Lung (tissue), 12 donors: ENCODE data around the gene REC8. TPM values are rescaled to one million over a fixed set of nuclear protein-coding genes. Genes with fewer than 3 reads are reported as not detected.

ENCODE experiments used
- ATAC-seq: fragments of 200-7000 bp; cut with Tn5 transposase; one replicate; pipeline ENCODE4 v1.9.1; 2020; ENCODE audit warnings: moderate number of reproducible peaks; ENCODE audit not compliant: insufficient read depth, low FRiP score
- DNase-seq, 3 donors: peaks; one replicate each; pipeline ENCODE4 v3.0.0-alpha.2; 2013 to 2017
- H3K27ac ChIP-seq, 2 donors: one replicate each; pipeline ENCODE4 v1.5.1; 2013; ENCODE audit warnings: mild to moderate bottlenecking in 2 of 2, moderate library complexity in 2 of 2, control low read depth in 1 of 2, inconsistent platforms in 1 of 2, low read depth in 1 of 2, low read length in 1 of 2
- H3K27me3 ChIP-seq, 3 donors: one replicate each; pipeline ENCODE4 v1.5.1; 2013; ENCODE audit warnings: low read length in 2 of 3; ENCODE audit not compliant: control insufficient read depth in 3 of 3, insufficient read depth in 3 of 3
- H3K36me3 ChIP-seq, 4 donors: one replicate each; pipeline ENCODE4 v1.5.1; 2013; ENCODE audit warnings: low read length in 4 of 4, mild to moderate bottlenecking in 1 of 4, moderate library complexity in 1 of 4; ENCODE audit not compliant: control insufficient read depth in 4 of 4, insufficient read depth in 4 of 4
- H3K4me1 ChIP-seq, 5 donors: one replicate each; pipeline ENCODE4 v1.5.1; 2013; ENCODE audit warnings: low read length in 5 of 5, mild to moderate bottlenecking in 2 of 5, moderate library complexity in 1 of 5; ENCODE audit not compliant: control insufficient read depth in 5 of 5, insufficient read depth in 5 of 5
- H3K4me3 ChIP-seq: one replicate; pipeline ENCODE4 v1.5.1; 2013; ENCODE audit warnings: mild to moderate bottlenecking, control low read depth, moderate library complexity
- H3K9ac ChIP-seq, 2 donors: one replicate each; pipeline ENCODE4 v1.5.1; 2013; ENCODE audit warnings: low read length in 2 of 2, control low read depth in 1 of 2; ENCODE audit not compliant: insufficient read depth in 1 of 2
- H3K9me3 ChIP-seq, 4 donors: one replicate each; pipeline ENCODE4 v1.5.1; 2013; ENCODE audit warnings: low read length in 3 of 4, mild to moderate bottlenecking in 1 of 4, moderate library complexity in 1 of 4; ENCODE audit not compliant: control insufficient read depth in 4 of 4, insufficient read depth in 3 of 4
- CTCF ChIP-seq: IDR thresholded peaks from 2 replicates; pipeline ENCODE4 v1.5.1; 2012; ENCODE audit warnings: mild to moderate bottlenecking; ENCODE audit errors: control extremely low read depth, extremely low read depth
- WGBS, 2 donors: extraction: QIAGEN DNeasy Blood & Tissue Kit; methylation state at CpG; one replicate each; pipeline ENCODE4 v1.1.7; 2013; 5-methylcytosine and 5-hydroxymethylcytosine counted together
- polyA plus RNA-seq, 2 donors: library from polyadenylated mRNA; stranded (reverse); fragments of 200-250 nt; gene quantifications; one replicate each; pipeline ENCODE4 v1.2.1, GENCODE V29; 2013
- total RNA-seq, 2 donors: library from RNA; depleted of rRNA in 1 of 2; stranded (reverse); fragments of >200 nt in 1 of 2; gene quantifications; one replicate each; pipeline ENCODE4 v1.2.1, GENCODE V29; 2014 to 2021
- donor health status: control.
- donor health status: control.
- donor health status: Bipolar disorder and iron deficiency.
- donor health status: healthy.
- donor health status: DM: yes; HTN: yes; CAD: no.

The REC8 gene
- total and polyA plus RNA-seq, 4 donors: 13.3 to 48.1 (median 29.5) TPM

- Histone ChIP-seq H3K27ac (no peak overlapping the region), H3K36me3 (peaks cover 0 to 15% (median 8%) of the 10 kb centered on the region in 4 donors), H3K4me3 (no peak overlapping the region), H3K4me1 (peaks cover 0 to 18% (median 7%) of the 10 kb centered on the region in 5 donors), H3K27me3 (no peaks in the 10 kb centered on the region), H3K9me3 (no peaks in the 10 kb centered on the region), H3K9ac (no peak overlapping the region)
- 89 to 91% methylated on average over 1 of the region's 1 CpG for WGBS, 2 donors
- no peak for TF ChIP-seq CTCF
- no peak for ATAC-seq
- no peak for DNase-seq
Measured at GRCh38 chr14:24133735-24134134, 38.1 kb upstream of the REC8 start.

GRCh38 chr14:24135584-24135833 lies 36.4 kb upstream of the REC8 start:
- peaks cover 0 to 24% (median 7%) of the 10 kb centered on the region in 5 donors for H3K4me1 ChIP-seq
- 8 to 12% methylated on average over 9 of the region's 9 CpGs for WGBS, 2 donors
- ATAC-seq (no peak), DNase-seq (no peak)
- H3K36me3 ChIP-seq: peaks cover 0 to 20% (median 12%) of the 10 kb centered on the region in 4 donors
- H3K9ac ChIP-seq: no peak overlapping the region
- no peaks in the 10 kb centered on the region for H3K9me3 ChIP-seq
- H3K27me3 ChIP-seq: no peaks in the 10 kb centered on the region
- TF ChIP-seq CTCF: no peak
- H3K4me3 ChIP-seq: peak overlapping the region; percentile 44
- H3K27ac ChIP-seq: peak overlapping the region; percentile 78 to 90

- peaks cover 0 to 24% (median 7%) of the 10 kb centered on the region in 5 donors for H3K4me1 ChIP-seq
- WGBS, 2 donors: 0 to 1% methylated on average over 30 to 75 of the region's 75 CpGs
Measured at GRCh38 chr14:24135834-24136683, 35.8 kb upstream of the REC8 start, which contains the start of gene PSME1. PSME1 (plus strand) TSS chr14:24136194; CDS start chr14:24136263, 69 bp downstream.

More at GRCh38 chr14:24135834-24136683, 35.8 kb upstream of the REC8 start, which contains the start of gene PSME1:
- H3K36me3 ChIP-seq: peaks cover 0 to 20% (median 12%) of the 10 kb centered on the region in 4 donors
- H3K27ac ChIP-seq: peak within 1 kb of the TSS; percentile 80 to 93
- peak; percentile 99 for ATAC-seq
- TF ChIP-seq CTCF: no peak
- no peaks in the 10 kb centered on the region for H3K27me3 ChIP-seq
- peak; percentile 91 to 95 (median 94) for DNase-seq
- no peaks in the 10 kb centered on the region for H3K9me3 ChIP-seq
- H3K4me3 ChIP-seq: peak within 1 kb of the TSS; percentile 69
- H3K9ac ChIP-seq: peak within 1 kb of the TSS; percentile 37 to 81
